Measurements from ENCODE around the gene HPN. TPM values are rescaled to one million over a fixed set of nuclear protein-coding genes. Genes with fewer than 3 reads are reported as not detected.

Gene HPN
- polyA plus RNA-seq, 3 donors = 0.05 TPM; not detected in 2

- Mint-ChIP-seq H3K4me3 (no peak overlapping the region), H3K4me1 (peaks cover 7% of the 10 kb centered on the region), H3K27ac (no peak overlapping the region), H3K9me3 (peaks cover 7 to 17% (median 13%) of the 10 kb centered on the region in 7 donors), H3K27me3 (ENCODE audit: low read depth in 3 of 3) (peaks cover 2 to 10% (median 8%) of the 10 kb centered on the region in 3 donors), H3K36me3 (no peaks in the 10 kb centered on the region)
- WGBS (ENCODE audit: insufficient coverage) = 98% methylated on average over 11 of the region's 15 CpGs
- Histone ChIP-seq H4K20me1 (ENCODE audit: insufficient read depth, low read length) (no peaks in the 10 kb centered on the region), H3K27me3 (ENCODE audit: control insufficient read depth in 2 of 2, insufficient read depth in 2 of 2, low read length in 2 of 2) (no peaks in the 10 kb centered on the region), H3K4me2 (replicated peaks; ENCODE audit: extremely low read depth, low read length, poor library complexity, severe bottlenecking) (no peak overlapping the region), H3K4me3 (replicated peaks in 1 of 3; ENCODE audit: low read depth in 2 of 3, low read length in 3 of 3) (no peak overlapping the region), H3K27ac (ENCODE audit: low read depth in 1 of 2, low read length in 2 of 2) (no peak overlapping the region), H3K36me3 (replicated peaks in 1 of 2; ENCODE audit: control insufficient read depth in 1 of 2, insufficient read depth in 2 of 2, low read length in 2 of 2) (no peaks in the 10 kb centered on the region), H3K9ac (ENCODE audit: insufficient read depth, low read length, poor library complexity, severe bottlenecking) (no peak overlapping the region), H3K9me3 (replicated peaks in 1 of 2; ENCODE audit: control insufficient read depth in 1 of 2, insufficient read depth in 1 of 2, low read length in 2 of 2) (peaks cover 7 to 13% of the 10 kb centered on the region in 2 donors), H3K4me1 (ENCODE audit: control insufficient read depth in 1 of 2, insufficient read depth in 2 of 2, low read length in 2 of 2) (no peaks in the 10 kb centered on the region), H2AFZ (ENCODE audit: insufficient read depth, low read depth, low read length, poor library complexity, severe bottlenecking) (no peak overlapping the region), H3K79me2 (ENCODE audit: insufficient read depth, low read length) (no peaks in the 10 kb centered on the region)
- intact Hi-C loops (cut with micrococcal nuclease) = loop anchor here in 1 of 2 donors (5.0 kb wide), 1 partner anchor 71 kb away; the partner anchor contains the start of genes FXYD1 and LGI4
- no peak for TF ChIP-seq CTCF (IDR thresholded peaks at IDR 0.05)
- DNase-seq = no peak
Observed at GRCh38 chr19:35066121-35066520, 24.6 kb downstream of the HPN start.

DNA sequence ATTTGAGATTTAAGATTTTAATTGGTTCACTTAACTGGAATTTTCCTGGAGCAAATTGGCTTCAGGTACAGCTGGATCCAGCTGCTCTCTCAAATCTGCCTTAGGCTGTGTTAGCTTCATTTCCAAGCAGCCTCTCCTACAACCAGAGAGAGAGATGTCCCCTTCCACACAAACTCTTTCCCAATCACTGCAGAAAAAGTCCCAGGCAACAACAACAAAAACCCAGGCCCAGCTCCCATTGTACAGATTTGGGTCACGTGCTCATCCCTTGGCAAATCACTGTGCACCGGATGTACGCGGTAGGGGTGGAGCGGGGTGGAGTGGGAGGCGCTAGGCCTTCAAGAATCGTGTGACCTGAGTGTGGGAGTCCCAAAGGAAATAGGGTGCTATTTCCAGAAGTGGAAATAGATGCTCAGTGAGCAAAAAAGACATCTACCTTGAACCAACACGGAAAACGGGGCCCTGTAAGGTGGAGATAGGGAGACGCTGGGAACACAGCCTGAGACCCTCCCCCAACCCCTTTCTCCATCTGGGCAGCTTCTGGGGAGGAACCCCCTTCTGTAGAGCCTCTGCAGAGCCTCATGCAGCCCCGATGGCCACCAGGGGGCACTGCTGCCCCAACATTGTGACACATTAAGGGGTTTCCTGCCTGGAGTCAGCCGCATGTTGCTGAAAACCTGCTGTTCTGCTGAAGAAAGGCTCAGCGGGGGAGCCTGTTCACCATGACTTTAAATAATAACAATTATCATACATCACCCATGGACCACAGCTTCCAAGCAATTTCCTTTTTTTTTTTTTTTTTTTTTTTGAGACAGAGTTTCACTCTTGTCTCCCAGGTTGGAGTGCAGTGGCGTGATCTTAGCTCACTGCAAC is 25.4 kb downstream of the HPN start:
- peak; percentile 64 to 77 (median 70) for DNase-seq
- Mint-ChIP-seq H3K4me3 (no peak overlapping the region), H3K27ac (peak overlapping the region in 1 of 7 donors; percentile 57), H3K4me1 (peaks cover 7% of the 10 kb centered on the region), H3K9me3 (peaks cover 7 to 17% (median 13%) of the 10 kb centered on the region in 7 donors), H3K27me3 (ENCODE audit: low read depth in 3 of 3) (peaks cover 2 to 10% (median 4%) of the 10 kb centered on the region in 3 donors), H3K36me3 (no peaks in the 10 kb centered on the region)
- H3K27me3 ChIP-seq (ENCODE audit: control insufficient read depth in 2 of 2, insufficient read depth in 2 of 2, low read length in 2 of 2) = no peaks in the 10 kb centered on the region
- H3K27ac ChIP-seq (ENCODE audit: low read depth in 1 of 2, low read length in 2 of 2) = no peak overlapping the region
- H3K9ac ChIP-seq (ENCODE audit: insufficient read depth, low read length, poor library complexity, severe bottlenecking) = no peak overlapping the region
- no peaks in the 10 kb centered on the region for H3K79me2 ChIP-seq (ENCODE audit: insufficient read depth, low read length)
- no peaks in the 10 kb centered on the region for H3K36me3 ChIP-seq (replicated peaks in 1 of 2; ENCODE audit: control insufficient read depth in 1 of 2, insufficient read depth in 2 of 2, low read length in 2 of 2)
- peak; percentile 85 for TF ChIP-seq CTCF (IDR thresholded peaks at IDR 0.05)
- peaks cover 7 to 13% of the 10 kb centered on the region in 2 donors for H3K9me3 ChIP-seq (replicated peaks in 1 of 2; ENCODE audit: control insufficient read depth in 1 of 2, insufficient read depth in 1 of 2, low read length in 2 of 2)
- no peak overlapping the region for H3K4me3 ChIP-seq (replicated peaks in 1 of 3; ENCODE audit: low read depth in 2 of 3, low read length in 3 of 3)
- no peaks in the 10 kb centered on the region for H3K4me1 ChIP-seq (ENCODE audit: control insufficient read depth in 1 of 2, insufficient read depth in 2 of 2, low read length in 2 of 2)
- no peak overlapping the region for H3K4me2 ChIP-seq (replicated peaks; ENCODE audit: extremely low read depth, low read length, poor library complexity, severe bottlenecking)
- WGBS (ENCODE audit: insufficient coverage) = 0% methylated on average over 1 of the region's 14 CpGs
- intact Hi-C loops (cut with micrococcal nuclease) = loop anchor here in 1 of 2 donors (5.0 kb wide), 1 partner anchor 70 kb away; the partner anchor contains the start of genes FXYD1 and LGI4
- H2AFZ ChIP-seq (ENCODE audit: insufficient read depth, low read depth, low read length, poor library complexity, severe bottlenecking) = peak overlapping the region; percentile 41
- H4K20me1 ChIP-seq (ENCODE audit: insufficient read depth, low read length) = no peaks in the 10 kb centered on the region
